AG10803 (cell line): Measurements from ENCODE around the gene GPX8.

Source experiments
- DNase-seq: peaks from one replicate; pipeline ENCODE4 v3.0.0; 2010; ENCODE audit warnings: low read depth
- H3K4me3 ChIP-seq: 2 replicates; pipeline ENCODE4 v1.5.1; 2011; ENCODE audit warnings: mild to moderate bottlenecking, low read length, control low read depth
- TF ChIP-seq, protein P1 (sequence below): conservative IDR thresholded peaks from 2 replicates; pipeline ENCODE4 v1.5.1; 2011; ENCODE audit warnings: mild to moderate bottlenecking, low read length, control low read depth, inconsistent platforms

Gene GPX8, protein sequence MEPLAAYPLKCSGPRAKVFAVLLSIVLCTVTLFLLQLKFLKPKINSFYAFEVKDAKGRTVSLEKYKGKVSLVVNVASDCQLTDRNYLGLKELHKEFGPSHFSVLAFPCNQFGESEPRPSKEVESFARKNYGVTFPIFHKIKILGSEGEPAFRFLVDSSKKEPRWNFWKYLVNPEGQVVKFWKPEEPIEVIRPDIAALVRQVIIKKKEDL

GRCh38 chr5:55159763-55160492 is at the start of gene GPX8:
Gene GPX8, plus strand, starts transcription at chr5:55160171. Its CDS starts 22 bp downstream, at chr5:55160193.
- DNase-seq, result peak; percentile 88
- peak within 1 kb of the TSS; percentile 65 for H3K4me3 ChIP-seq
- TF ChIP-seq, protein P1, sequence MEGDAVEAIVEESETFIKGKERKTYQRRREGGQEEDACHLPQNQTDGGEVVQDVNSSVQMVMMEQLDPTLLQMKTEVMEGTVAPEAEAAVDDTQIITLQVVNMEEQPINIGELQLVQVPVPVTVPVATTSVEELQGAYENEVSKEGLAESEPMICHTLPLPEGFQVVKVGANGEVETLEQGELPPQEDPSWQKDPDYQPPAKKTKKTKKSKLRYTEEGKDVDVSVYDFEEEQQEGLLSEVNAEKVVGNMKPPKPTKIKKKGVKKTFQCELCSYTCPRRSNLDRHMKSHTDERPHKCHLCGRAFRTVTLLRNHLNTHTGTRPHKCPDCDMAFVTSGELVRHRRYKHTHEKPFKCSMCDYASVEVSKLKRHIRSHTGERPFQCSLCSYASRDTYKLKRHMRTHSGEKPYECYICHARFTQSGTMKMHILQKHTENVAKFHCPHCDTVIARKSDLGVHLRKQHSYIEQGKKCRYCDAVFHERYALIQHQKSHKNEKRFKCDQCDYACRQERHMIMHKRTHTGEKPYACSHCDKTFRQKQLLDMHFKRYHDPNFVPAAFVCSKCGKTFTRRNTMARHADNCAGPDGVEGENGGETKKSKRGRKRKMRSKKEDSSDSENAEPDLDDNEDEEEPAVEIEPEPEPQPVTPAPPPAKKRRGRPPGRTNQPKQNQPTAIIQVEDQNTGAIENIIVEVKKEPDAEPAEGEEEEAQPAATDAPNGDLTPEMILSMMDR, result peak; percentile 75

DNA sequence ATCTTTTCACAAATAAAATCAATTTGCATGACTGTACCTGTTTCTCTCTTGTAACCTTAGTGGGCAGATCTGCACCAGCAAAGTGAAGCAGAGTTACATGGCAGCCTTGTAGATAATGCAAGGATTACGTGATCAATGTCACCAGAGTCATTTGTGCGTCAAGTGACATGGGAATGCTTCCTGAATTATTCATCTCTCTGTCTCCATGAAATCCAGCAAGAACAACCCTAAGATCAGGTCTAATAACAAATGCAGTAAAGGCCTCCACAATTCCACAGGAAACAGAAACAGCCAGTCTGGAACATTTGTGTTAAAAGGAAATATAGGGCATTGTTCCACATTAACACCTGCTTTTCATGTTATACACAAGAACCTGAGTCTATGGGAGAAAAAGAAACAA is 49.8 kb upstream of the GPX8 start:
- no peak for DNase-seq
- TF ChIP-seq, protein P1, result no peak
- H3K4me3 ChIP-seq, result no peak overlapping the region

GRCh38 chr5:55113327-55113726 is 46.6 kb upstream of the GPX8 start:
- TF ChIP-seq, protein P1, result no peak
- DNase-seq, result no peak
- H3K4me3 ChIP-seq, result no peak overlapping the region

GRCh38 chr5:55114061-55114460 is 45.9 kb upstream of the GPX8 start:
- TF ChIP-seq, protein P1, result no peak
- DNase-seq, result no peak
- no peak overlapping the region for H3K4me3 ChIP-seq

GRCh38 chr5:55123365-55123764 is 36.6 kb upstream of the GPX8 start:
- TF ChIP-seq, protein P1, result no peak
- no peak for DNase-seq
- no peak overlapping the region for H3K4me3 ChIP-seq

GRCh38 chr5:55134053-55134722 is 25.8 kb upstream of the GPX8 start:
- TF ChIP-seq, protein P1, result no peak
- DNase-seq, result no peak
- no peak overlapping the region for H3K4me3 ChIP-seq
